SU-DHL-6 (cell line): ENCODE measurements around the gene AQP6.

Experiments used
- H2AFZ ChIP-seq: fragments of 200-600 bp; sonication (generic); 2 replicates; pipeline ENCODE4 v1.6.1; 2014; ENCODE audit warnings: low read depth, mild to moderate bottlenecking, moderate library complexity, mixed read lengths, antibody characterized with exemption, low read length; ENCODE audit not compliant: severe bottlenecking
- H3F3A ChIP-seq: fragments of 200-600 bp; shearing (Covaris generic); 2 replicates; pipeline ENCODE4 v1.6.0; 2016; ENCODE audit warnings: antibody characterized with exemption, mild to moderate bottlenecking; ENCODE audit not compliant: insufficient read depth
- H3K27ac ChIP-seq: fragments of 200-600 bp; sonication (generic); 2 replicates; pipeline ENCODE4 v1.5.1; 2016; ENCODE audit warnings: low read depth, mild to moderate bottlenecking, low read length, moderate library complexity, mixed read lengths
- H3K27me3 ChIP-seq: fragments of 200-600 bp; sonication (generic), shearing (Covaris generic); 2 replicates; pipeline ENCODE4 v1.6.0; 2014; ENCODE audit warnings: mild to moderate bottlenecking, low read length
- H3K36me3 ChIP-seq: fragments of 200-600 bp; sonication (generic); 2 replicates; pipeline ENCODE4 v1.6.1; 2014; ENCODE audit warnings: mild to moderate bottlenecking, low read length, mixed read lengths
- H3K4me2 ChIP-seq: fragments of 300-600, 200-600 bp; shearing (Covaris generic), sonication (generic); 2 replicates; pipeline ENCODE4 v1.6.0; 2014; ENCODE audit warnings: low read length, low read depth, mild to moderate bottlenecking; ENCODE audit not compliant: poor library complexity, severe bottlenecking
- H3K4me3 ChIP-seq: fragments of 200-600 bp; sonication (generic); 2 replicates; pipeline ENCODE4 v1.5.1; 2014; ENCODE audit warnings: antibody characterized with exemption, low read length, mild to moderate bottlenecking, mixed read lengths; ENCODE audit not compliant: insufficient read depth, poor library complexity, severe bottlenecking
- H3K79me2 ChIP-seq: fragments of 200-600 bp; sonication (generic); 2 replicates; pipeline ENCODE4 v1.6.1; 2014; ENCODE audit warnings: mild to moderate bottlenecking, low read length, moderate library complexity; ENCODE audit not compliant: insufficient read depth
- H3K9ac ChIP-seq: fragments of 200-600 bp; sonication (generic); 2 replicates; pipeline ENCODE4 v1.7.0; 2014; ENCODE audit warnings: mild to moderate bottlenecking, low read length
- H3K9me2 ChIP-seq: fragments of 200-600 bp; sonication (generic); replicated peaks from 2 replicates; pipeline ENCODE4 v1.6.1; 2014; ENCODE audit warnings: low read length; ENCODE audit not compliant: insufficient read depth
- H3K9me3 ChIP-seq: fragments of 200-600 bp; sonication (generic); 2 replicates; pipeline ENCODE4 v1.6.1; 2014; ENCODE audit warnings: low read length, mixed read lengths; ENCODE audit not compliant: insufficient read depth
- H4K20me1 ChIP-seq: fragments of 200-600 bp; sonication (generic); 2 replicates; pipeline ENCODE4 v1.6.1; 2014; ENCODE audit warnings: low read depth, mild to moderate bottlenecking, antibody characterized with exemption, low read length, moderate library complexity, mixed read lengths
- CTCF ChIP-seq: fragments of 200-600 bp; sonication (generic); IDR thresholded peaks from one replicate; pipeline ENCODE4 v1.5.1; 2017; ENCODE audit warnings: antibody characterized with exemption, mild to moderate bottlenecking, low read length, moderate library complexity; ENCODE audit not compliant: insufficient read depth, poor library complexity, severe bottlenecking
- EZH2phosphoT487 ChIP-seq: fragments of 200-600 bp; sonication (generic), shearing (Covaris generic); conservative IDR thresholded peaks from 2 replicates; pipeline ENCODE4 v1.6.1; 2018; ENCODE audit warnings: mild to moderate bottlenecking, antibody characterized with exemption, low read length, moderate library complexity, mixed read lengths

The AQP6 gene

GRCh38 chr12:49945394-49946080 is 27.2 kb upstream of the AQP6 start:
- no peak overlapping the region for H3K4me3 ChIP-seq
- no peaks in the 10 kb centered on the region for H3K36me3 ChIP-seq
- no peak for TF ChIP-seq EZH2phosphoT487
- peak; percentile 75 for TF ChIP-seq CTCF

GRCh38 chr12:49946086-49946485 is 26.7 kb upstream of the AQP6 start:
- no peak overlapping the region for H2AFZ ChIP-seq
- no peak overlapping the region for H3K9ac ChIP-seq
- no peak overlapping the region for H3K4me3 ChIP-seq
- H3K9me2 ChIP-seq: no peaks in the 10 kb centered on the region
- no peaks in the 10 kb centered on the region for H3F3A ChIP-seq
- no peaks in the 10 kb centered on the region for H3K9me3 ChIP-seq
- H3K27ac ChIP-seq: no peak overlapping the region
- H3K79me2 ChIP-seq: no peaks in the 10 kb centered on the region
- H4K20me1 ChIP-seq: no peaks in the 10 kb centered on the region
- no peaks in the 10 kb centered on the region for H3K27me3 ChIP-seq
- TF ChIP-seq CTCF: no peak
- TF ChIP-seq EZH2phosphoT487: no peak
- no peaks in the 10 kb centered on the region for H3K36me3 ChIP-seq
- no peak overlapping the region for H3K4me2 ChIP-seq

More at GRCh38 chr12:49945394-49946080, 27.2 kb upstream of the AQP6 start:
- Histone ChIP-seq H2AFZ (no peak overlapping the region), H4K20me1 (no peaks in the 10 kb centered on the region), H3K9ac (no peak overlapping the region), H3K4me2 (no peak overlapping the region), H3K27me3 (no peaks in the 10 kb centered on the region), H3K79me2 (no peaks in the 10 kb centered on the region), H3K9me2 (no peaks in the 10 kb centered on the region), H3K9me3 (no peaks in the 10 kb centered on the region), H3F3A (no peaks in the 10 kb centered on the region), H3K27ac (no peak overlapping the region)

- Histone ChIP-seq H3F3A (no peaks in the 10 kb centered on the region), H2AFZ (no peak overlapping the region), H3K27ac (no peak overlapping the region), H3K4me2 (no peak overlapping the region), H3K36me3 (no peaks in the 10 kb centered on the region), H3K4me3 (no peak overlapping the region), H4K20me1 (no peaks in the 10 kb centered on the region), H3K9me2 (no peaks in the 10 kb centered on the region), H3K9ac (no peak overlapping the region), H3K9me3 (no peaks in the 10 kb centered on the region), H3K27me3 (no peaks in the 10 kb centered on the region), H3K79me2 (no peaks in the 10 kb centered on the region)
- TF ChIP-seq CTCF (no peak), EZH2phosphoT487 (no peak)
Observed at GRCh38 chr12:49946497-49946896, 26.2 kb upstream of the AQP6 start.
